B cell (primary cell): ENCODE results near the gene CYP4F2. TPM values are rescaled to one million over a fixed set of nuclear protein-coding genes. Genes with fewer than 3 reads are reported as not detected.
"Not testable (repeated sequence)": the region's sequence is repeated elsewhere in the genome, so short reads cannot be mapped to it uniquely, and the experiment has no call there.

Experiments
- ATAC-seq: fragments of 200-7000 bp; cut with Tn5 transposase; one replicate; pipeline ENCODE4 v1.10.0; 2021; ENCODE audit warnings: low read depth, mild to moderate bottlenecking, moderate number of reproducible peaks, moderate library complexity
- CTCF ChIA-PET: fragments of 350-600 bp; sonication (Branson Sonifier 250); formaldehyde crosslinking; loops from one replicate; lab custom pipeline; 2021; ENCODE audit warnings: antibody characterized with exemption, inconsistent platforms; lab: Charles Lee
- POLR2A ChIA-PET: fragments of 350-600 bp; sonication (Branson Sonifier 250); formaldehyde crosslinking; loops from one replicate; lab custom pipeline; 2021; ENCODE audit warnings: antibody characterized with exemption; lab: Charles Lee
- DNase-seq: peaks from one replicate; pipeline ENCODE4 v3.0.0; 2013
- H2AFZ ChIP-seq: 2 replicates; pipeline ENCODE4 v1.6.1; 2012; ENCODE audit warnings: mild to moderate bottlenecking, low read depth, low read length; ENCODE audit not compliant: insufficient read depth, poor library complexity, severe bottlenecking
- H3K27ac ChIP-seq, 2 donors: 1 replicate in 1 of 2; 2 replicates in 1 of 2; pipeline ENCODE4 v1.5.1; 2012 to 2013; ENCODE audit warnings: low read length in 2 of 2, mild to moderate bottlenecking in 2 of 2, moderate library complexity in 1 of 2
- H3K27me3 ChIP-seq, 4 experiments: fragments of 200-600 bp in 1 of 4; sonication (generic) in 1 of 4; replicated peaks in 1 of 4; 1 replicate in 2 of 4; 2 replicates in 2 of 4; pipeline versions ENCODE4 v1.6.1 to v1.7.0; 2013 to 2016; ENCODE audit warnings: low read length in 3 of 4, mild to moderate bottlenecking in 2 of 4, mixed read lengths in 1 of 4, moderate library complexity in 1 of 4; ENCODE audit not compliant: insufficient read depth in 4 of 4, control insufficient read depth in 3 of 4; ENCODE audit errors: control extremely low read depth in 1 of 4
- H3K36me3 ChIP-seq, 2 experiments: replicated peaks in 1 of 2; 1 replicate in 1 of 2; 2 replicates in 1 of 2; pipeline versions ENCODE4 v1.6.1 to v1.7.1; 2013; ENCODE audit warnings: low read length in 1 of 2; ENCODE audit not compliant: insufficient read depth in 2 of 2, control insufficient read depth in 1 of 2; ENCODE audit errors: control extremely low read depth in 1 of 2, extremely low read depth in 1 of 2
- H3K4me1 ChIP-seq, 2 donors: fragments of 200-600 bp in 1 of 2; sonication (generic) in 1 of 2; 1 replicate in 1 of 2; 2 replicates in 1 of 2; pipeline versions ENCODE4 v1.5.1 to v1.6.1; 2013 to 2017; ENCODE audit warnings: low read length in 2 of 2; ENCODE audit not compliant: control insufficient read depth in 2 of 2, insufficient read depth in 2 of 2
- H3K4me2 ChIP-seq: replicated peaks from 2 replicates; pipeline ENCODE3; 2012; ENCODE audit warnings: mild to moderate bottlenecking, low read depth, low read length; ENCODE audit not compliant: poor library complexity, severe bottlenecking
- H3K4me3 ChIP-seq, 5 experiments: fragments of 200-600 bp in 1 of 5; sonication (generic) in 1 of 5; 1 replicate in 3 of 5; 2 replicates in 2 of 5; pipeline versions ENCODE4 v1.5.1 to v1.7.0; 2011 to 2016; ENCODE audit warnings: low read length in 4 of 5, mild to moderate bottlenecking in 4 of 5, low read depth in 2 of 5, control low read depth in 1 of 5, moderate library complexity in 1 of 5; ENCODE audit not compliant: insufficient read depth in 1 of 5; ENCODE audit errors: control extremely low read depth in 1 of 5, extremely low read depth in 1 of 5
- H3K79me2 ChIP-seq: fragments of 200-600 bp; sonication (generic); one replicate; pipeline ENCODE4 v1.6.0; 2016; ENCODE audit warnings: low read length; ENCODE audit not compliant: control insufficient read depth, insufficient read depth
- H3K9ac ChIP-seq: fragments of 200-600 bp; sonication (generic); 2 replicates; pipeline ENCODE4 v1.6.1; 2017; ENCODE audit warnings: mild to moderate bottlenecking, low read length, moderate library complexity
- H3K9me3 ChIP-seq, 3 donors: one replicate each; pipeline versions ENCODE4 v1.6.1 to v1.7.1; 2013; ENCODE audit warnings: low read length in 2 of 3; ENCODE audit not compliant: control insufficient read depth in 2 of 3, insufficient read depth in 1 of 3; ENCODE audit errors: control extremely low read depth in 1 of 3
- H4K20me1 ChIP-seq: 2 replicates; pipeline ENCODE4 v1.6.0; 2012; ENCODE audit warnings: mild to moderate bottlenecking, low read length; ENCODE audit not compliant: insufficient read depth, control insufficient read depth, poor library complexity, severe bottlenecking
- H3K27ac Mint-ChIP-seq: one replicate; pipeline ENCODE4 v1.8.0; 2021; ENCODE audit warnings: mixed read lengths
- H3K27me3 Mint-ChIP-seq: one replicate; pipeline ENCODE4 v1.8.0; 2021; ENCODE audit warnings: mixed read lengths
- H3K4me1 Mint-ChIP-seq: one replicate; pipeline ENCODE4 v1.8.0; 2021; ENCODE audit warnings: mixed read lengths
- H3K4me3 Mint-ChIP-seq: one replicate; pipeline ENCODE4 v1.8.0; 2021; ENCODE audit warnings: mixed read lengths
- H3K9me3 Mint-ChIP-seq: one replicate; pipeline ENCODE4 v1.8.0; 2022; ENCODE audit warnings: mixed read lengths; ENCODE audit not compliant: insufficient read depth
- CTCF ChIP-seq: fragments of 200-600 bp; IDR thresholded peaks from one replicate; pipeline ENCODE4 v1.8.0; 2022; ENCODE audit warnings: antibody characterized with exemption, mild to moderate bottlenecking
- EZH2 ChIP-seq: IDR thresholded peaks from 2 replicates; pipeline ENCODE4 v1.6.1; 2012; ENCODE audit warnings: borderline replicate concordance, low read depth, mild to moderate bottlenecking, moderate library complexity, low read length; ENCODE audit not compliant: insufficient read depth, poor library complexity, severe bottlenecking
- WGBS: methylation state at CpG from one replicate; pipeline ENCODE4 v1.1.5; 2013; ENCODE audit warnings: missing lambda C conversion rate; ENCODE audit not compliant: insufficient coverage; 5-methylcytosine and 5-hydroxymethylcytosine counted together
- intact Hi-C: fragments of 100-400 bp; cut with micrococcal nuclease; formaldehyde crosslinking; loops from one replicate; pipeline ENCODE4 v1.10.0; 2022
- polyA plus RNA-seq: library from polyadenylated mRNA; depleted of rRNA; stranded (reverse); fragments of >200 nt; gene quantifications from 2 replicates; pipeline ENCODE4 v1.2.3, GENCODE V29; 2012
- total RNA-seq, 2 donors: library from RNA; stranded (reverse); fragments of 120-200 nt in 1 of 2; gene quantifications; 1 replicate in 1 of 2; 2 replicates in 1 of 2; pipeline versions ENCODE4 v1.2.3 to v1.2.4, GENCODE V29; 2013 to 2022

CYP4F2 gene
- total and polyA plus RNA-seq, 2 donors (not counting 1 experiment from before 2014, with no cell fraction given), result not detected

GRCh38 chr19:15911599-15912235 lies 13.8 kb upstream of the CYP4F2 start:
- intact Hi-C loops, result no loop called here
- peaks cover 52% of the 10 kb centered on the region for H3K27me3 Mint-ChIP-seq
- H3K4me3 Mint-ChIP-seq, result no peak overlapping the region
- Histone ChIP-seq H3K4me2 (no peak overlapping the region), H3K79me2 (no peaks in the 10 kb centered on the region), H3K27ac (no peak overlapping the region), H4K20me1 (no peaks in the 10 kb centered on the region), H3K4me3 (no peak overlapping the region), H3K27me3 (peaks cover 0 to 28% (median 23%) of the 10 kb centered on the region in 4 experiments), H3K4me1 (no peaks in the 10 kb centered on the region), H3K36me3 (no peaks in the 10 kb centered on the region), H3K9ac (no peak overlapping the region), H2AFZ (no peak overlapping the region), H3K9me3 (peaks cover 2 to 16% (median 9%) of the 10 kb centered on the region in 3 donors)
- ChIA-PET POLR2A (no interaction called here), CTCF (no interaction called here)
- H3K27ac Mint-ChIP-seq, result no peak overlapping the region
- H3K9me3 Mint-ChIP-seq, result peaks cover 4% of the 10 kb centered on the region
- DNase-seq, result no peak
- no peak for TF ChIP-seq CTCF
- peaks cover 1% of the 10 kb centered on the region for H3K4me1 Mint-ChIP-seq
- ATAC-seq, result no peak
- 3% methylated on average over 40 of the region's 44 CpGs for WGBS

GRCh38 chr19:15905026-15905425 lies 7.2 kb upstream of the CYP4F2 start:
- peaks cover 0 to 3% (median 0%) of the 10 kb centered on the region in 3 donors for H3K9me3 ChIP-seq
- no peaks in the 10 kb centered on the region for H3K9me3 Mint-ChIP-seq
- POLR2A ChIA-PET, result no interaction called here
- no peak for TF ChIP-seq CTCF
- TF ChIP-seq EZH2, result no peak
- no peak overlapping the region for H2AFZ ChIP-seq
- CTCF ChIA-PET, result no interaction called here
- no peak overlapping the region for H3K27ac Mint-ChIP-seq
- no peaks in the 10 kb centered on the region for H3K79me2 ChIP-seq
- H3K36me3 ChIP-seq, result no peaks in the 10 kb centered on the region
- intact Hi-C loops, result no loop called here
- H3K4me3 ChIP-seq, result no peak overlapping the region
- H4K20me1 ChIP-seq, result no peaks in the 10 kb centered on the region
- no peak overlapping the region for H3K4me3 Mint-ChIP-seq
- H3K4me2 ChIP-seq, result no peak overlapping the region
- H3K27me3 ChIP-seq, result peaks cover 0 to 29% (median 8%) of the 10 kb centered on the region in 4 experiments
- H3K4me1 Mint-ChIP-seq, result peaks cover 4% of the 10 kb centered on the region
- DNase-seq (no peak), ATAC-seq (no peak)
- H3K9ac ChIP-seq, result no peak overlapping the region
- no peaks in the 10 kb centered on the region for H3K4me1 ChIP-seq
- H3K27ac ChIP-seq, result no peak overlapping the region
- H3K27me3 Mint-ChIP-seq, result peaks cover 47% of the 10 kb centered on the region

- CTCF ChIA-PET, H3K4me1 Mint-ChIP-seq, H3K27ac ChIP-seq, H3K27ac Mint-ChIP-seq, POLR2A ChIA-PET, H3K9me3 ChIP-seq, H3K36me3 ChIP-seq, ATAC-seq, H3K9me3 Mint-ChIP-seq, H3K79me2 ChIP-seq, H3K4me3 Mint-ChIP-seq, intact Hi-C loops, H3K9ac ChIP-seq, H3K4me1 ChIP-seq, H2AFZ ChIP-seq, H3K4me2 ChIP-seq, DNase-seq, H4K20me1 ChIP-seq, H3K4me3 ChIP-seq: not testable (repeated sequence)
- 95% methylated on average over 12 of the region's 29 CpGs for WGBS
- H3K27me3 ChIP-seq, result peaks cover 0 to 22% (median 10%) of the 10 kb centered on the region in 4 experiments
- H3K27me3 Mint-ChIP-seq, result peaks cover 46% of the 10 kb centered on the region
These were observed 5.0 kb upstream of the CYP4F2 start for GRCh38 chr19:15902898-15903297.
